ENCODE measurements around the gene PDE3A.

Gene PDE3A

DNA sequence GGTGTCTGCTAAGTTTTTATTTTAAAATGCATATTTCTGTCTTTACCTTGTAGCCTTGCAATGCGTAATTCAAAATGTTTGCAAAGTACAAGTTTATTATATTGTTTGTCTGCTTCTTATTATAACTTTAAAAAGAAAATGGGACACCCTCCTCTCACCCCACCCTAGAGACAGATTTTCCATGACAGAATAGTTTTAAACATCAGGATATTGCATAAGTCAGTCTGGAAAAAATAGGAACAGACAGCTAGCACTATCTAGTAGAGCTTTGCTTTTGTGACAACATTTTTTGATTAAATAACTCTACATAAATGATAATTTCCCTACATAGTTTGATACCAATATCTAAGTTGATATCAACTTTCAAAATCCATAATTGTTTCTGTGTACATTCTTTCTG lies 71.3 kb downstream of the PDE3A start:
- no peaks in the 10 kb centered on the region for H3K79me2 ChIP-seq
- H3K9me3 ChIP-seq (ENCODE audit: control insufficient read depth, low read length) = no peaks in the 10 kb centered on the region
- no peaks in the 10 kb centered on the region for H3K27me3 ChIP-seq (ENCODE audit: control insufficient read depth, insufficient read depth, low read length)
- H3K4me3 ChIP-seq (ENCODE audit: low read depth, low read length) = no peak overlapping the region
- TF ChIP-seq, protein P1, sequence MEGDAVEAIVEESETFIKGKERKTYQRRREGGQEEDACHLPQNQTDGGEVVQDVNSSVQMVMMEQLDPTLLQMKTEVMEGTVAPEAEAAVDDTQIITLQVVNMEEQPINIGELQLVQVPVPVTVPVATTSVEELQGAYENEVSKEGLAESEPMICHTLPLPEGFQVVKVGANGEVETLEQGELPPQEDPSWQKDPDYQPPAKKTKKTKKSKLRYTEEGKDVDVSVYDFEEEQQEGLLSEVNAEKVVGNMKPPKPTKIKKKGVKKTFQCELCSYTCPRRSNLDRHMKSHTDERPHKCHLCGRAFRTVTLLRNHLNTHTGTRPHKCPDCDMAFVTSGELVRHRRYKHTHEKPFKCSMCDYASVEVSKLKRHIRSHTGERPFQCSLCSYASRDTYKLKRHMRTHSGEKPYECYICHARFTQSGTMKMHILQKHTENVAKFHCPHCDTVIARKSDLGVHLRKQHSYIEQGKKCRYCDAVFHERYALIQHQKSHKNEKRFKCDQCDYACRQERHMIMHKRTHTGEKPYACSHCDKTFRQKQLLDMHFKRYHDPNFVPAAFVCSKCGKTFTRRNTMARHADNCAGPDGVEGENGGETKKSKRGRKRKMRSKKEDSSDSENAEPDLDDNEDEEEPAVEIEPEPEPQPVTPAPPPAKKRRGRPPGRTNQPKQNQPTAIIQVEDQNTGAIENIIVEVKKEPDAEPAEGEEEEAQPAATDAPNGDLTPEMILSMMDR (IDR thresholded peaks at IDR 0.05) = no peak
- H3K9ac ChIP-seq = no peak overlapping the region
- H3K4me2 ChIP-seq (ENCODE audit: low read length) = no peak overlapping the region
- H3K36me3 ChIP-seq (ENCODE audit: control insufficient read depth, insufficient read depth, low read length) = no peaks in the 10 kb centered on the region
- H3K27ac ChIP-seq = no peak overlapping the region
- H2AFZ ChIP-seq = no peak overlapping the region
- H3K4me1 ChIP-seq = no peaks in the 10 kb centered on the region

DNA sequence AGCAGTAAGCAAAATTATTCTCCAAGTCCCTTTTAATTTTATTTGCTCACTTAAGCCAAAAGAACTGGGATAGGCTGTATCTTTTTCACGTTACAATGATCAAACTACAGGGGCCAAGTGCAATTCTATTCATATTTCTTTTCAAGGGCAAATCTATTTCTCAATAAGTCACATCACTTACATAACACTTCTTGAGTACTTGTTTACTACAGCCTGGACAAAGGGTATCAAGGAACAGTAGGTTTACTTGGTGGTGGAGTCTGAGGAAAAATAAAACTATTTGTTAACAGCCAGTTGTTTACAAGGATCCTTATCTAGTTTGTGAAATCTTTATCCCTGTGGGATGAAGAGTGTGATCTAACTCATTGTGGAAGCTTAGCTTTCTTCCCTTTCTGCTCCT lies 72.1 kb downstream of the PDE3A start:
- Histone ChIP-seq H3K9me3 (ENCODE audit: control insufficient read depth, low read length) (no peaks in the 10 kb centered on the region), H3K4me3 (ENCODE audit: low read depth, low read length) (no peak overlapping the region), H2AFZ (no peak overlapping the region), H3K27ac (no peak overlapping the region), H3K4me2 (ENCODE audit: low read length) (no peak overlapping the region), H3K36me3 (ENCODE audit: control insufficient read depth, insufficient read depth, low read length) (no peaks in the 10 kb centered on the region), H3K4me1 (no peaks in the 10 kb centered on the region), H3K79me2 (no peaks in the 10 kb centered on the region), H3K9ac (no peak overlapping the region), H3K27me3 (ENCODE audit: control insufficient read depth, insufficient read depth, low read length) (no peaks in the 10 kb centered on the region)
- TF ChIP-seq, protein P1 (IDR thresholded peaks at IDR 0.05) = no peak

DNA sequence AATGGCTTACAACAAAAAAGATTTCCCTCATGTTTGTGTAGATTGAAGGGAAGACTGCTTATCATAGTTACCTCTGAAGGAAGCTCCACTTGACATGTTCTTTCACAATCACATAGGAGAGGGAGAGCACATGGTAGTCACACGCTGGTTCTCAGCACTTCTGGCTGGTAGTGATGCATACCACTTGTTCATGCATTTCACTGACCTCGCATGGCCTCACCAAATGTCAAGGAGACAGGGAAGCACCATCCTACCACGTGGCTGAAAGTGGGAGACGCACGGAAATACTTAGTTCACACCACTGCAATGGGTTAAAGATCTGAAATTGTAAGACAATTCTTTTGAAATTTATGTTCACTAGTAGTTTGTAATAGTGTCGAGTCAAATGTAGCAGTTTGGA lies 74.0 kb downstream of the PDE3A start:
- Histone ChIP-seq H3K36me3 (ENCODE audit: control insufficient read depth, insufficient read depth, low read length) (no peaks in the 10 kb centered on the region), H3K4me3 (ENCODE audit: low read depth, low read length) (no peak overlapping the region), H3K4me2 (ENCODE audit: low read length) (no peak overlapping the region), H3K27me3 (ENCODE audit: control insufficient read depth, insufficient read depth, low read length) (no peaks in the 10 kb centered on the region), H3K27ac (no peak overlapping the region), H3K9me3 (ENCODE audit: control insufficient read depth, low read length) (no peaks in the 10 kb centered on the region), H2AFZ (no peak overlapping the region), H3K9ac (no peak overlapping the region), H3K79me2 (no peaks in the 10 kb centered on the region), H3K4me1 (no peaks in the 10 kb centered on the region)
- TF ChIP-seq, protein P1 (IDR thresholded peaks at IDR 0.05) = no peak

DNA sequence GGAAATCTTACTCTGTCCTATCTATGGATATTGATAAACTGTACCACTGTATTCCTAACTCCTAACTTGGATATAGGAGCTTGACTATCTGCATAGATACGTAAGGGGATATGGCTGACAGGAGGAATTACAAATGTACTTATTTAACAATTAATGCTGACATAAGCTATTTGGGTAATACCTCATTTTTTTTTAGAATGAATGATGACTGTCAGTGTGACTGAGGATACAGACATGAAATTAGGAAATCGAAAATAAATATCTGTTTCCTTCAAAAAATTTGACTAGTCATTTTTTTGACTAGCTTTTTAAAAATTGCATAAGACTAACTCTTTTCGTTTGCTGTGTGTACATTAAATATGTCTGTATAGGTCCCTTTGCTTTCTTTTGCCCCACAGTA lies 74.9 kb downstream of the PDE3A start:
- Histone ChIP-seq H2AFZ (no peak overlapping the region), H3K4me2 (ENCODE audit: low read length) (no peak overlapping the region), H3K9ac (no peak overlapping the region), H3K27me3 (ENCODE audit: control insufficient read depth, insufficient read depth, low read length) (no peaks in the 10 kb centered on the region), H3K4me1 (no peaks in the 10 kb centered on the region), H3K36me3 (ENCODE audit: control insufficient read depth, insufficient read depth, low read length) (no peaks in the 10 kb centered on the region), H3K27ac (no peak overlapping the region), H3K79me2 (no peaks in the 10 kb centered on the region), H3K4me3 (ENCODE audit: low read depth, low read length) (no peak overlapping the region), H3K9me3 (ENCODE audit: control insufficient read depth, low read length) (no peaks in the 10 kb centered on the region)
- TF ChIP-seq, protein P1 (IDR thresholded peaks at IDR 0.05) = no peak

DNA sequence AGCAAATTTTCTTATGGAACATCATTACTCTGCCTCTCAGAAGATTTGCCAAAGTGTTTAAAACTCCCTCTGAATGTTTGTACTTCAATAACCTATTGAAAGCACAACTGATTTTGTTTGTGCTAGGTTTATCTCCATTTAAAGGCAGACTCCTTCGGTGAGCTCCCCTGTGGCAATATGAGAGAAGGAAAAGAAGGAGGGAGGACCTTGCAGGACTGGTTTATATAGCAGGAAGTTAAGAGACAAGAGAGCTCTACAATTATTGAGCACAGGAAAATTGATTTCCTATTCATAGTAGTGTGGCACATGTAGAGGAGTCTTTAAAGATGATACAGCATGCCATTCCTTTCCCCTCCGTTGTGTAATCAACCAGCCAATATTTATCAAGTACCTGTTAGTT lies 75.5 kb downstream of the PDE3A start:
- no peaks in the 10 kb centered on the region for H3K79me2 ChIP-seq
- H3K36me3 ChIP-seq (ENCODE audit: control insufficient read depth, insufficient read depth, low read length) = no peaks in the 10 kb centered on the region
- H3K4me3 ChIP-seq (ENCODE audit: low read depth, low read length) = no peak overlapping the region
- no peak overlapping the region for H3K9ac ChIP-seq
- H3K27me3 ChIP-seq (ENCODE audit: control insufficient read depth, insufficient read depth, low read length) = no peaks in the 10 kb centered on the region
- TF ChIP-seq, protein P1 (IDR thresholded peaks at IDR 0.05) = no peak
- H3K9me3 ChIP-seq (ENCODE audit: control insufficient read depth, low read length) = no peaks in the 10 kb centered on the region
- no peak overlapping the region for H2AFZ ChIP-seq
- H3K27ac ChIP-seq = no peak overlapping the region
- no peak overlapping the region for H3K4me2 ChIP-seq (ENCODE audit: low read length)
- no peaks in the 10 kb centered on the region for H3K4me1 ChIP-seq
